ENCODE results near the gene STAMBPL1. TPM values are rescaled to one million over a fixed set of nuclear protein-coding genes. Genes with fewer than 3 reads are reported as not detected.

Gene STAMBPL1
- total RNA-seq, 1 donor from 2014 or later: 6.8 TPM

DNA sequence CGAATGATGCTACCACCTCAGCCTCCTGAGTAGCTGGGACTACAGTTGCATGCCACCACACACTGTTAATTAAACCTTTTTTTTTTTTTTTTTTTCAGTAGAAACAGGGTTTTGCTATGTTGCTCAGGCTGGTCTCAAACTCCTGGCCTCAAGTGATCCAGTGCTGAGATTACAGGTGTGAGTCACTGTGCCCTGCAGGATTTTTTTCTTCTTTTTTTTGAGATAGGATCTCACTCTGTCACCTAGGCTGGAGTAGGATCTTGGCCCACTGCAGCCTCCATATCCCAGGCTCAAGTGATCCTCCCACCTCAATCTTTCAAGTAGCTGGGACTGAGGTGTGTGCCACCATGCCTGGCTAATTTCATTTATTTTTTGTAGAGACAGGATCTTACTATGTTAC lies 66.2 kb downstream of the STAMBPL1 start:
- TF ChIP-seq, protein P1, sequence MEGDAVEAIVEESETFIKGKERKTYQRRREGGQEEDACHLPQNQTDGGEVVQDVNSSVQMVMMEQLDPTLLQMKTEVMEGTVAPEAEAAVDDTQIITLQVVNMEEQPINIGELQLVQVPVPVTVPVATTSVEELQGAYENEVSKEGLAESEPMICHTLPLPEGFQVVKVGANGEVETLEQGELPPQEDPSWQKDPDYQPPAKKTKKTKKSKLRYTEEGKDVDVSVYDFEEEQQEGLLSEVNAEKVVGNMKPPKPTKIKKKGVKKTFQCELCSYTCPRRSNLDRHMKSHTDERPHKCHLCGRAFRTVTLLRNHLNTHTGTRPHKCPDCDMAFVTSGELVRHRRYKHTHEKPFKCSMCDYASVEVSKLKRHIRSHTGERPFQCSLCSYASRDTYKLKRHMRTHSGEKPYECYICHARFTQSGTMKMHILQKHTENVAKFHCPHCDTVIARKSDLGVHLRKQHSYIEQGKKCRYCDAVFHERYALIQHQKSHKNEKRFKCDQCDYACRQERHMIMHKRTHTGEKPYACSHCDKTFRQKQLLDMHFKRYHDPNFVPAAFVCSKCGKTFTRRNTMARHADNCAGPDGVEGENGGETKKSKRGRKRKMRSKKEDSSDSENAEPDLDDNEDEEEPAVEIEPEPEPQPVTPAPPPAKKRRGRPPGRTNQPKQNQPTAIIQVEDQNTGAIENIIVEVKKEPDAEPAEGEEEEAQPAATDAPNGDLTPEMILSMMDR (IDR thresholded peaks at IDR 0.05): no peak
- Histone ChIP-seq H3K9me3 (no peaks in the 10 kb centered on the region), H3K4me1 (no peaks in the 10 kb centered on the region), H3K27me3 (no peaks in the 10 kb centered on the region), H3K27ac (no peak overlapping the region), H3K36me3 (peaks cover 18% of the 10 kb centered on the region), H3K4me3 (no peak overlapping the region)
- DNase-seq: no peak
- ATAC-seq: no peak
- intact Hi-C loops (cut with DNase I): no loop called here

DNA sequence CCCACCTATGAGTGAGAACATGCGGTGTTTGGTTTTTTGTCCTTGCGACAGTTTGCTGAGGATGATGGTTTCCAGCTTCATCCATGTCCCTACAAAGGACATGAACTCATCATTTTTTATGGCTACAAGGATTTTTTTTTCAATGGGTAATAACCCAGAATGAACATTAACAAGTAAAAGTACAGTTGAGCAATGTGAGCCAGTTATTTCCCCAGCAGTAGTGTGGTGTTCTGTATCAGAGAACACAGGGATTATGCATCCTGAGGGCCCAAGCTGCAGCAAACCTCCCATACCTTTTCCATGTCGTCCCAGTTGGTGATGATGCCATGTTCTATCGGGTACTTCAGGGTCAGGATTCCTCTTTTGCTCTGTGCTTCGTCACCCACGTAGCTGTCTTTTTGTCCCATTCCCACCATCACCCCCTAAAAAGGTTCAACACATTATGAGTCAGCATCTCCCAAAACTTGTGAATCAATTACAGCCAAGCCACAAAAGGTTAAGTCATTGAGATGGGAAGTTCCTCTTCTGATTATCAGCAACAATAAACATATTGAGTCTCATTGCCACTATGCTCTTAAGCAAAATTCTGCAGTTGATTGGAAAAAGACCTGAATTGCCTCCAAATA lies 67.0 kb downstream of the STAMBPL1 start:
- Histone ChIP-seq H3K4me1 (no peaks in the 10 kb centered on the region), H3K27ac (no peak overlapping the region), H3K27me3 (no peaks in the 10 kb centered on the region), H3K4me3 (no peak overlapping the region), H3K9me3 (no peaks in the 10 kb centered on the region), H3K36me3 (peaks cover 18% of the 10 kb centered on the region)
- intact Hi-C loops (cut with DNase I): no loop called here
- ATAC-seq (no peak), DNase-seq (no peak)
- TF ChIP-seq, protein P1 (IDR thresholded peaks at IDR 0.05): no peak

DNA sequence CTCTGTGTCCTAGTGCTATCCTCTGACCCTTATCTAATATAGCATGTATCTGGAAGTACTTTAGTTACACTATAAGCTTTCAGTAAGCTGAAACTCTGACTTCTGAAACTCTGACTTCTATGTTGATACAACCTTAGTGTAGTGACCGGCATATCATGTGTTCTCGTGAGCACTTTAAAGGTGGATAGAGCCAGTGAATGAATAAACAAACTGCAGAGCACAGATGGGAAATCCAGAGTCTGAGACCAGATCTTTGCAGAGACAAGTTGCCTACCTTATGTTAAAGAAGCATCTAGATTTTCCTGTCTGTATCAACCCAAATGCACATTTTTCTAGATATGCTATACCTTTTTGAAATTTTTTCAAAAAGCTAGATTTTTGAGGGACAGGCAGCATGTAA lies 69.0 kb downstream of the STAMBPL1 start:
- Histone ChIP-seq H3K4me3 (peak overlapping the region; percentile 39), H3K36me3 (peaks cover 8% of the 10 kb centered on the region)

GRCh38 chr10:88949912-88950837 lies 70.1 kb downstream of the STAMBPL1 start:
- no peaks in the 10 kb centered on the region for H3K4me1 ChIP-seq
- intact Hi-C loops (cut with DNase I): no loop called here
- peak overlapping the region; percentile 45 for H3K27ac ChIP-seq
- no peak for DNase-seq
- TF ChIP-seq, protein P1 (IDR thresholded peaks at IDR 0.05): no peak
- no peaks in the 10 kb centered on the region for H3K36me3 ChIP-seq
- H3K27me3 ChIP-seq: no peaks in the 10 kb centered on the region
- peak overlapping the region; percentile 39 for H3K4me3 ChIP-seq
- ATAC-seq: no peak
- no peaks in the 10 kb centered on the region for H3K9me3 ChIP-seq

More for the DNA sequence above, 69.0 kb downstream of the STAMBPL1 start:
- intact Hi-C loops (cut with DNase I): no loop called here
- TF ChIP-seq, protein P1 (IDR thresholded peaks at IDR 0.05): no peak
- no peaks in the 10 kb centered on the region for H3K27me3 ChIP-seq
- H3K9me3 ChIP-seq: no peaks in the 10 kb centered on the region
- no peak for ATAC-seq
- H3K4me1 ChIP-seq: no peaks in the 10 kb centered on the region
- peak overlapping the region; percentile 17 for H3K27ac ChIP-seq
- DNase-seq: no peak

DNA sequence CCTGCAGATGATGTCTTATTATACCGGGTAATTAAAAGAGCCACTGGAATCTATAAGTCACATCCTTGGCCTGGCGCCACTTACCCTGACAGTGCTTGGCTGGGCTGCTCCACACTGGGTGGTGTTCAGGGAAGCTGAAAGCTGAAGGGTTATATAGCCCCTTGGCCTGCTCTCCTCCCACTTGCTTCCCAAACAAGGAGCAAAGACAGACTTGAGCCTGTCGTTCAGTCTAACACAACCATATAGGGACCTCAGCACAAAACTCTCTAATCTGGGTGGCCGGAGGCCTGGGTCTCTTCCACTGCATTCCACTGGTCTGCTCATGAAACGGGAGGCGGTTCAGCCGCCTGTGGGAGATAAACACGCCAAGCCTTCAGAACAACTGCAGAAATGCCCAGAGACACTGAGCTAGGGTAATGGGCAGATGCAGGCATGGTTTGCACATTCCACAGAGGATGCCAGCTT lies 72.6 kb downstream of the STAMBPL1 start, which contains the start of gene ACTA2:
ACTA2 (minus strand) TSS at position 127 of the 465 bp plus-strand sequence. CDS start 3,843 bp downstream, outside the sequence.
- Histone ChIP-seq H3K9me3 (no peaks in the 10 kb centered on the region), H3K4me3 (peak within 1 kb of the TSS; percentile 39), H3K4me1 (no peaks in the 10 kb centered on the region), H3K27me3 (no peaks in the 10 kb centered on the region), H3K36me3 (no peaks in the 10 kb centered on the region), H3K27ac (peak within 1 kb of the TSS; percentile 38)
- DNase-seq (no peak), ATAC-seq (peak; percentile 43)
- TF ChIP-seq, protein P1 (IDR thresholded peaks at IDR 0.05): no peak
- intact Hi-C loops (cut with DNase I): no loop called here

Measured in upper lobe of right lung (tissue), 1 donor.